PC-9 (cell line): ENCODE results near the gene B4GALNT3. TPM values are rescaled to one million over a fixed set of nuclear protein-coding genes. Genes with fewer than 3 reads are reported as not detected.

Source experiments
- BruUV-seq: library from RNA; stranded (reverse); fragments of 400-500 nt; replicated peaks from 2 replicates; lab custom pipeline; 2021; lab: Mats Ljungman, UMichigan
- CTCF ChIA-PET: fragments of 300-600 bp; sonication (Branson Sonifier 250); formaldehyde crosslinking; loops from one replicate; lab custom pipeline; 2022; ENCODE audit warnings: antibody characterized with exemption; lab: Charles Lee
- POLR2A ChIA-PET: fragments of 300-600 bp; sonication (Branson Sonifier 250); formaldehyde crosslinking; loops from one replicate; lab custom pipeline; 2022; ENCODE audit warnings: antibody characterized with exemption; ENCODE audit not compliant: unreplicated experiment; lab: Charles Lee
- DNase-seq, 2 experiments: peaks; one replicate each; pipeline versions ENCODE4 v3.0.0 to v3.0.0-alpha.2; 2015 to 2022; ENCODE audit warnings: mixed read lengths in 1 of 2
- H2AFZ ChIP-seq: fragments of 200-600 bp; sonication (generic); 2 replicates; pipeline ENCODE4 v1.8.1; 2017; ENCODE audit warnings: antibody characterized with exemption
- H3F3A ChIP-seq: fragments of 200-600 bp; sonication (generic); 2 replicates; pipeline ENCODE4 v1.8.1; 2017; ENCODE audit warnings: antibody characterized with exemption, mild to moderate bottlenecking, low read depth; ENCODE audit not compliant: insufficient read depth
- H3K27ac ChIP-seq: fragments of 200-600 bp; sonication (generic); 2 replicates; pipeline ENCODE4 v1.6.1; 2016; ENCODE audit warnings: mixed run types
- H3K27me3 ChIP-seq: fragments of 200-600 bp; sonication (generic); 2 replicates; pipeline ENCODE4 v1.6.1; 2016; ENCODE audit warnings: low read depth, mixed run types; ENCODE audit not compliant: insufficient read depth
- H3K36me3 ChIP-seq: fragments of 200-600 bp; sonication (generic); 2 replicates; pipeline ENCODE4 v1.6.1; 2016; ENCODE audit warnings: low read depth, mixed run types
- H3K4me1 ChIP-seq: fragments of 200-600 bp; sonication (generic); replicated peaks from 2 replicates; pipeline ENCODE4 v1.6.1; 2016; ENCODE audit warnings: mixed run types; ENCODE audit not compliant: insufficient read depth
- H3K4me2 ChIP-seq: fragments of 200-600 bp; sonication (generic); 2 replicates; pipeline ENCODE4 v1.6.1; 2017; ENCODE audit warnings: mixed run types
- H3K4me3 ChIP-seq: fragments of 200-600 bp; sonication (generic); 2 replicates; pipeline ENCODE4 v1.6.1; 2016; ENCODE audit warnings: mixed run types
- H3K79me2 ChIP-seq: fragments of 200-600 bp; sonication (generic); 2 replicates; pipeline ENCODE4 v1.6.1; 2017; ENCODE audit warnings: low read depth, mixed run types
- H3K9me2 ChIP-seq: fragments of 200-600 bp; sonication (generic); 2 replicates; pipeline ENCODE4 v1.8.1; 2017; ENCODE audit warnings: mild to moderate bottlenecking; ENCODE audit not compliant: insufficient read depth
- H3K9me3 ChIP-seq: fragments of 200-600 bp; sonication (generic); 2 replicates; pipeline ENCODE4 v1.8.1; 2016; ENCODE audit warnings: low read depth; ENCODE audit not compliant: insufficient read depth
- H4K20me1 ChIP-seq: fragments of 200-600 bp; sonication (generic); 2 replicates; pipeline ENCODE4 v1.8.1; 2017; ENCODE audit not compliant: insufficient read depth
- EZH2 ChIP-seq: fragments of 200-600 bp; sonication (generic); IDR thresholded peaks from 2 replicates; pipeline ENCODE4 v1.8.0; 2017; ENCODE audit warnings: antibody characterized with exemption, low read depth
- intact Hi-C: fragments of 100-400 bp; cut with micrococcal nuclease; formaldehyde crosslinking; loops from one replicate; pipeline ENCODE4 v1.10.0; 2022; ENCODE audit not compliant: unreplicated experiment
- total RNA-seq: library from RNA; stranded (reverse); gene quantifications from 2 replicates; pipeline ENCODE4 v1.2.3, GENCODE V29; 2021
- TF ChIP-seq, protein P1 (sequence below): fragments of 200-600 bp; sonication (generic); conservative IDR thresholded peaks from 2 replicates; pipeline ENCODE4 v1.6.1; 2017; ENCODE audit warnings: mixed run types, antibody characterized with exemption, mild to moderate bottlenecking, moderate library complexity

The B4GALNT3 gene
- total RNA-seq, 1 experiment from 2014 or later: 8.0 TPM

GRCh38 chr12:581321-581720 lies 121.6 kb downstream of the B4GALNT3 start:
- Histone ChIP-seq H3K4me2 (no peak overlapping the region), H3K4me3 (no peak overlapping the region), H3K27ac (no peak overlapping the region), H4K20me1 (no peaks in the 10 kb centered on the region), H3F3A (peaks cover 10% of the 10 kb centered on the region; the same call in 1 of the 2 replicates), H3K27me3 (no peaks in the 10 kb centered on the region), H3K4me1 (peaks cover 7% of the 10 kb centered on the region), H2AFZ (no peak overlapping the region), H3K36me3 (no peaks in the 10 kb centered on the region), H3K9me3 (no peaks in the 10 kb centered on the region), H3K9me2 (no peaks in the 10 kb centered on the region), H3K79me2 (no peaks in the 10 kb centered on the region)
- TF ChIP-seq EZH2: no peak
- TF ChIP-seq, protein P1, sequence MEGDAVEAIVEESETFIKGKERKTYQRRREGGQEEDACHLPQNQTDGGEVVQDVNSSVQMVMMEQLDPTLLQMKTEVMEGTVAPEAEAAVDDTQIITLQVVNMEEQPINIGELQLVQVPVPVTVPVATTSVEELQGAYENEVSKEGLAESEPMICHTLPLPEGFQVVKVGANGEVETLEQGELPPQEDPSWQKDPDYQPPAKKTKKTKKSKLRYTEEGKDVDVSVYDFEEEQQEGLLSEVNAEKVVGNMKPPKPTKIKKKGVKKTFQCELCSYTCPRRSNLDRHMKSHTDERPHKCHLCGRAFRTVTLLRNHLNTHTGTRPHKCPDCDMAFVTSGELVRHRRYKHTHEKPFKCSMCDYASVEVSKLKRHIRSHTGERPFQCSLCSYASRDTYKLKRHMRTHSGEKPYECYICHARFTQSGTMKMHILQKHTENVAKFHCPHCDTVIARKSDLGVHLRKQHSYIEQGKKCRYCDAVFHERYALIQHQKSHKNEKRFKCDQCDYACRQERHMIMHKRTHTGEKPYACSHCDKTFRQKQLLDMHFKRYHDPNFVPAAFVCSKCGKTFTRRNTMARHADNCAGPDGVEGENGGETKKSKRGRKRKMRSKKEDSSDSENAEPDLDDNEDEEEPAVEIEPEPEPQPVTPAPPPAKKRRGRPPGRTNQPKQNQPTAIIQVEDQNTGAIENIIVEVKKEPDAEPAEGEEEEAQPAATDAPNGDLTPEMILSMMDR: no peak
- BruUV-seq: no TSS peak
- intact Hi-C loops: no loop called here
- DNase-seq: no peak
- ChIA-PET POLR2A (no interaction called here), CTCF (interaction anchor here (0.5 kb wide), 1 partner anchor 233 kb away, joined by 8 read pairs; no protein-coding TSS in a partner anchor)

GRCh38 chr12:581746-582145 lies 122.0 kb downstream of the B4GALNT3 start:
- peaks cover 10% of the 10 kb centered on the region; the same call in 1 of the 2 replicates for H3F3A ChIP-seq
- H3K36me3 ChIP-seq: no peaks in the 10 kb centered on the region
- no TSS peak for BruUV-seq
- ChIA-PET POLR2A (no interaction called here), CTCF (interaction anchor here (0.5 to 0.6 kb wide), 2 partner anchors 28 to 232 kb away, joined by 8 to 15 read pairs; no protein-coding TSS in a partner anchor)
- H3K4me2 ChIP-seq: no peak overlapping the region
- TF ChIP-seq, protein P1: no peak
- TF ChIP-seq EZH2: no peak
- no peak overlapping the region for H3K27ac ChIP-seq
- H3K27me3 ChIP-seq: no peaks in the 10 kb centered on the region
- no peaks in the 10 kb centered on the region for H3K79me2 ChIP-seq
- H3K4me3 ChIP-seq: no peak overlapping the region
- H2AFZ ChIP-seq: no peak overlapping the region
- H3K9me3 ChIP-seq: no peaks in the 10 kb centered on the region
- H3K4me1 ChIP-seq: peaks cover 7% of the 10 kb centered on the region
- H3K9me2 ChIP-seq: no peaks in the 10 kb centered on the region
- H4K20me1 ChIP-seq: no peaks in the 10 kb centered on the region
- intact Hi-C loops: no loop called here
- no peak for DNase-seq

GRCh38 chr12:583251-583869 lies 123.6 kb downstream of the B4GALNT3 start:
- TF ChIP-seq, protein P1: no peak
- no peak for TF ChIP-seq EZH2
- H3K9me3 ChIP-seq: no peaks in the 10 kb centered on the region
- H3K4me1 ChIP-seq: peaks cover 7% of the 10 kb centered on the region
- no TSS peak for BruUV-seq
- DNase-seq: peak in 1 of 2 experiments; percentile 10
- no peak overlapping the region for H3K27ac ChIP-seq
- no peaks in the 10 kb centered on the region for H3K36me3 ChIP-seq
- no peaks in the 10 kb centered on the region for H3K79me2 ChIP-seq
- H3K4me2 ChIP-seq: no peak overlapping the region
- no peaks in the 10 kb centered on the region for H4K20me1 ChIP-seq
- no peaks in the 10 kb centered on the region for H3K27me3 ChIP-seq
- H3K4me3 ChIP-seq: no peak overlapping the region
- ChIA-PET POLR2A (no interaction called here), CTCF (no interaction called here)
- peaks cover 10% of the 10 kb centered on the region; the same call in 1 of the 2 replicates for H3F3A ChIP-seq
- no peak overlapping the region for H2AFZ ChIP-seq
- intact Hi-C loops: no loop called here
- no peaks in the 10 kb centered on the region for H3K9me2 ChIP-seq
